OCI-LY1 (cell line): ENCODE data around the gene TNC.

ENCODE experiments used
- H2AFZ ChIP-seq: fragments of 200-600 bp; sonication (generic), shearing (Covaris generic); 2 replicates; pipeline ENCODE4 v1.6.0; 2014; ENCODE audit warnings: antibody characterized with exemption, mild to moderate bottlenecking, low read length
- H3F3A ChIP-seq: fragments of 200-600 bp; sonication (generic), shearing (Covaris generic); 2 replicates; pipeline ENCODE4 v1.6.0; 2014; ENCODE audit warnings: mild to moderate bottlenecking, antibody characterized with exemption, low read length, moderate library complexity; ENCODE audit not compliant: insufficient read depth
- H3K27ac ChIP-seq: fragments of 200-600 bp; sonication (generic); 2 replicates; pipeline ENCODE4 v1.5.1; 2014; ENCODE audit warnings: low read length, mixed run types, mild to moderate bottlenecking, low read depth; ENCODE audit not compliant: poor library complexity, severe bottlenecking
- H3K27me3 ChIP-seq: fragments of 200-600 bp; sonication (generic); 2 replicates; pipeline ENCODE4 v1.6.0; 2014; ENCODE audit warnings: antibody characterized with exemption, mild to moderate bottlenecking, low read length, moderate library complexity; ENCODE audit not compliant: insufficient read depth
- H3K36me3 ChIP-seq: fragments of 200-600 bp; sonication (generic); 2 replicates; pipeline ENCODE4 v1.6.1; 2014; ENCODE audit warnings: mild to moderate bottlenecking, antibody characterized with exemption, low read length, moderate library complexity, mixed read lengths; ENCODE audit not compliant: insufficient read depth
- H3K4me1 ChIP-seq: fragments of 200-600 bp; sonication (generic); 2 replicates; pipeline ENCODE4 v1.5.1; 2014; ENCODE audit warnings: mild to moderate bottlenecking, low read length, moderate library complexity; ENCODE audit not compliant: insufficient read depth, severe bottlenecking
- H3K4me2 ChIP-seq: fragments of 200-600 bp; sonication (generic), shearing (Covaris generic); 2 replicates; pipeline ENCODE4 v1.6.1; 2014; ENCODE audit warnings: low read length
- H3K4me3 ChIP-seq: fragments of 200-600 bp; sonication (generic); 2 replicates; pipeline ENCODE4 v1.5.1; 2014; ENCODE audit warnings: low read length, low read depth, mild to moderate bottlenecking, mixed read lengths; ENCODE audit not compliant: poor library complexity, severe bottlenecking
- H3K79me2 ChIP-seq: fragments of 200-600 bp; shearing (Covaris generic); 2 replicates; pipeline ENCODE4 v1.6.1; 2016; ENCODE audit warnings: mixed run types, low read length, mixed read lengths; ENCODE audit not compliant: insufficient read depth
- H3K9ac ChIP-seq: fragments of 200-600 bp; sonication (generic), shearing (Covaris generic); 2 replicates; pipeline ENCODE4 v1.6.1; 2014; ENCODE audit warnings: mild to moderate bottlenecking, low read length, mixed read lengths
- H3K9me2 ChIP-seq: fragments of 200-600 bp; sonication (generic), shearing (Covaris generic); 2 replicates; pipeline ENCODE4 v1.6.1; 2014; ENCODE audit warnings: low read depth, mild to moderate bottlenecking, low read length, mixed read lengths
- H3K9me3 ChIP-seq: fragments of 200-600 bp; shearing (Covaris generic); 2 replicates; pipeline ENCODE4 v1.6.1; 2014; ENCODE audit warnings: low read length, mixed read lengths
- H4K20me1 ChIP-seq: fragments of 200-600 bp; sonication (generic), shearing (Covaris generic); 2 replicates; pipeline ENCODE4 v1.6.0; 2016; ENCODE audit warnings: mild to moderate bottlenecking, low read length; ENCODE audit not compliant: insufficient read depth
- CTCF ChIP-seq: fragments of 200-600 bp; sonication (generic), shearing (Covaris generic); IDR thresholded peaks from 2 replicates; pipeline ENCODE4 v1.5.1; 2017; ENCODE audit warnings: mild to moderate bottlenecking, antibody characterized with exemption, low read length, moderate library complexity, mixed read lengths
- EZH2 ChIP-seq: fragments of 200-600 bp; sonication (generic), shearing (Covaris generic); IDR thresholded peaks from 2 replicates; pipeline ENCODE4 v1.8.0; 2017; ENCODE audit warnings: borderline replicate concordance, mixed run types, mild to moderate bottlenecking, antibody characterized with exemption, low read length, moderate library complexity, mixed read lengths

Gene TNC

GRCh38 chr9:115014438-115014837 lies 103.5 kb downstream of the TNC start:
- Histone ChIP-seq H3K27me3 (no peaks in the 10 kb centered on the region), H4K20me1 (no peaks in the 10 kb centered on the region), H3K4me2 (no peak overlapping the region), H2AFZ (no peak overlapping the region), H3K4me3 (no peak overlapping the region), H3K27ac (no peak overlapping the region), H3K36me3 (no peaks in the 10 kb centered on the region), H3K4me1 (no peaks in the 10 kb centered on the region), H3K9me3 (no peaks in the 10 kb centered on the region), H3K9ac (no peak overlapping the region), H3F3A (no peaks in the 10 kb centered on the region), H3K79me2 (no peaks in the 10 kb centered on the region), H3K9me2 (no peaks in the 10 kb centered on the region)
- TF ChIP-seq EZH2: no peak

- no peaks in the 10 kb centered on the region for H3K9me2 ChIP-seq
- no peaks in the 10 kb centered on the region for H4K20me1 ChIP-seq
- no peaks in the 10 kb centered on the region for H3K27me3 ChIP-seq
- no peaks in the 10 kb centered on the region for H3K9me3 ChIP-seq
- H3K79me2 ChIP-seq: no peaks in the 10 kb centered on the region
- no peak overlapping the region for H3K4me2 ChIP-seq
- TF ChIP-seq EZH2 (no peak), CTCF (peak; percentile 81)
- no peak overlapping the region for H3K27ac ChIP-seq
- no peak overlapping the region for H3K4me3 ChIP-seq
- no peaks in the 10 kb centered on the region for H3K4me1 ChIP-seq
- no peaks in the 10 kb centered on the region for H3K36me3 ChIP-seq
- no peak overlapping the region for H2AFZ ChIP-seq
- no peak overlapping the region for H3K9ac ChIP-seq
- no peaks in the 10 kb centered on the region for H3F3A ChIP-seq
Measured at GRCh38 chr9:115013998-115014397, 104.0 kb downstream of the TNC start.

- H3F3A ChIP-seq: no peaks in the 10 kb centered on the region
- H3K79me2 ChIP-seq: no peaks in the 10 kb centered on the region
- H3K36me3 ChIP-seq: no peaks in the 10 kb centered on the region
- no peak overlapping the region for H3K9ac ChIP-seq
- no peaks in the 10 kb centered on the region for H3K4me1 ChIP-seq
- TF ChIP-seq EZH2: no peak
- no peak for TF ChIP-seq CTCF
- H3K27ac ChIP-seq: no peak overlapping the region
- H3K4me2 ChIP-seq: no peak overlapping the region
- H4K20me1 ChIP-seq: no peaks in the 10 kb centered on the region
- H3K9me2 ChIP-seq: no peaks in the 10 kb centered on the region
- H3K4me3 ChIP-seq: no peak overlapping the region
- H2AFZ ChIP-seq: no peak overlapping the region
- H3K27me3 ChIP-seq: no peaks in the 10 kb centered on the region
- H3K9me3 ChIP-seq: no peaks in the 10 kb centered on the region
Measured at GRCh38 chr9:115012486-115012885, 105.5 kb downstream of the TNC start.

- no peak overlapping the region for H3K4me2 ChIP-seq
- H3K79me2 ChIP-seq: no peaks in the 10 kb centered on the region
- H3K9me2 ChIP-seq: no peaks in the 10 kb centered on the region
- TF ChIP-seq EZH2 (no peak), CTCF (no peak)
- H3K4me3 ChIP-seq: no peak overlapping the region
- no peaks in the 10 kb centered on the region for H3K27me3 ChIP-seq
- no peaks in the 10 kb centered on the region for H3K9me3 ChIP-seq
- H3K4me1 ChIP-seq: no peaks in the 10 kb centered on the region
- H3K27ac ChIP-seq: no peak overlapping the region
- no peak overlapping the region for H3K9ac ChIP-seq
- H3F3A ChIP-seq: no peaks in the 10 kb centered on the region
- H4K20me1 ChIP-seq: no peaks in the 10 kb centered on the region
- H2AFZ ChIP-seq: no peak overlapping the region
- no peaks in the 10 kb centered on the region for H3K36me3 ChIP-seq
Measured at GRCh38 chr9:115010874-115011273, 107.1 kb downstream of the TNC start.
